LNCaP clone FGC (cell line): Measurements from ENCODE around the gene RCOR1.

Experiments
- DNase-seq: peaks from one replicate; pipeline ENCODE4 v3.0.0-alpha.2; 2011; ENCODE audit warnings: low read depth
- H3K4me3 ChIP-seq: 2 replicates; pipeline ENCODE4 v1.5.1; 2011; ENCODE audit warnings: mild to moderate bottlenecking, low read depth, low read length, control low read depth
- CTCF ChIP-seq: IDR thresholded peaks from 2 replicates; pipeline ENCODE4 v1.5.1; 2012; ENCODE audit warnings: mild to moderate bottlenecking; ENCODE audit not compliant: control insufficient read depth, insufficient read depth; ENCODE audit errors: extremely low read depth

Gene RCOR1

GRCh38 chr14:102654298-102654697 lies 61.8 kb downstream of the RCOR1 start:
- no peak for TF ChIP-seq CTCF
- no peak overlapping the region for H3K4me3 ChIP-seq
- DNase-seq, result no peak

DNA sequence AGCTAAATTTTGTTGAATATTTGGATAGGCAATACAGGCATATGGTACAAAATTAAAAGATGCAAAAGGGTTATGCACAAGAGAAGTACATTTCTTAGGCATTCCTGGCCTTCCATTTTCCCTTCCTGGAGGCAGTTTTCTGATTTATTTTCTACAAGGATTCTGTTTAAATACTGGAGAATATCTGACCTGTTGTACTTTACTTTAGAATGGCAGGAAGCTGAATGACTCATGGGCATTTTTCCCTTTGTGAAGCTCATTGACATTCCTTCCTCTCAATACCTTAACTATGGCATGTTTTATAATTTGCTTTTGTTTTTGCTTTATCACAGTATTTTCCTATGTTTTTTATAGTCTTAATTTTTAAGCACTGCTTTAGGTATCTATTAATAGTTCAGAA lies 62.7 kb downstream of the RCOR1 start:
- DNase-seq, result no peak
- no peak for TF ChIP-seq CTCF

DNA sequence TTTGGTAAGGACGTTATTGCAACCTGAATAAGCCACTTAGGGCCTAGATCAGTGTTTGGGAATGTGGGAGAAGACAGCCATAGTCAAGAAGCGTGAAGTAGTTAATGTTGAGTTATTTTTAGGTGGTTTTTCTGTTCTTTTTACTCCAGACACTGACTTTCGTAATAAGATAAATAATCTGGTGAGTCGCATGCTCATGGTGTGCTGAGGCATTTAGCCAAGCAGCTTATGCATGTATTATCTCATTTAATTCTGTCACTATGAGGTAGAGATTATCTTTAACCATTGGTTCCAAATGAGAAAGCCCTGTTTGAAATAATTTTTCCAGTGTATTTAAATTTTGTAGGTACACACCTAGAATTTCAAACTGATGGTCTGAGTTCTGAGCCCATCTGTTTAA lies 67.3 kb downstream of the RCOR1 start:
- H3K4me3 ChIP-seq, result no peak overlapping the region
- DNase-seq, result no peak
- TF ChIP-seq CTCF, result no peak

More for the DNA sequence above, 62.7 kb downstream of the RCOR1 start:
- H3K4me3 ChIP-seq, result no peak overlapping the region

GRCh38 chr14:102661614-102662013 lies 69.2 kb downstream of the RCOR1 start:
- no peak for DNase-seq
- TF ChIP-seq CTCF, result no peak
- no peak overlapping the region for H3K4me3 ChIP-seq

DNA sequence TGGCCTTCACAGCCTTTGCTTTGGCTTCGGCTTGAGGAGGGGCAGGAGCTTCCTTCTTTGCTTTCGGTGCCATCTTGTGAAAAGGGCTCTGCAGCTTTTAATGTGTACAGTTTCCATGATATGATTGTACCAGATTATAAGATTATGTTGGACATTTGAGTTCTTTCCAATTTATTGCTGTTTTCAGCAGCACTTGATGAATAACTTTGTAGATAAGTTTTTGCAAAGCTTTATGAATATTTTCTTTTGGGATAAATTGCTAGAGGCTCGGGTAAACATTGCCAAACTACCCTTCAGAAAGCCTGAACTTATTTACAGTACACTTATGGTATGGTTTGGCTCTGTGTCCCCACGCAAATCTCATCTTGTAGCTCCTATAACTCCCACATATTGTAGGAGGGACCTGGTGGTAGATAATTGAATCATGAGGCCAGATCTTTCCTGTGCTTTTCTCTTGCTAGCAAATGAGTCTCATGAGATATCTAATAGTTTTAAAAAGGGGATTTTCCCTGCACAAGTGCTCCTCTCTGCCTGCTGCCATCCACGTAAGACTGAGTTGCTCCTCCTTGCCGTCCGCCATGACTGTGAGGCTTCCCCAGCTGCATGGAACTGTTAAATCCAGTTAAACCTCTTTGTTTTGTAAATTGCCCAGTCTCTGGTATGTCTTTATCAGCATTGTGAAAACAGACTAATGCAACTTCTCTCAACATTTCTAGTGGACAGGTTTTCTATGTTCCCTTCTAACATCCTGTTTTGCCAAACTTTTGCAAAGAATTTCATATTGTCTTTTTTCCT lies 70.4 kb downstream of the RCOR1 start:
- H3K4me3 ChIP-seq, result no peak overlapping the region
- no peak for TF ChIP-seq CTCF
- DNase-seq, result no peak

GRCh38 chr14:102663440-102663839 lies 71.0 kb downstream of the RCOR1 start:
- no peak for DNase-seq
- no peak overlapping the region for H3K4me3 ChIP-seq
- no peak for TF ChIP-seq CTCF

DNA sequence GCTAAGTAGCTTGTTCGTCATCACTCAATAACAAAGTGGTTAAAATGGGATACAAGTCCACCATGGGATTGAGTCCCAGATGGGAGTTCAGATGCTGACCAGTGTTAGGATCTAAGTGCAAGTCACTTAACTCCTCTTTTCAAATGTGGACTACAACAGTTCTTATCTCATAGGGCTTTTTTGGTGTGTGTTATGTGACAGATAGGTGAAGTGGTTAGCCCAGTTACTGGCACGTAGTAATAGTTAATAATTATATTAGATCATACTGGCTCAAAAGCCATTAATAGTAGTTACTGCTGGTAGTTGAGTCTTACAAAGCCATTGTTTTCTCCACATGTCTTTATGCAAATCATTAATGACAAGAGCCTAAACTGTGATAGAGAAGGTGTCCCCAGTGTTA lies 73.2 kb downstream of the RCOR1 start:
- no peak overlapping the region for H3K4me3 ChIP-seq
- no peak for TF ChIP-seq CTCF
- DNase-seq, result no peak
